Omental fat pad (tissue), 4 donors: ENCODE measurements around the gene RPL12. TPM values are rescaled to one million over a fixed set of nuclear protein-coding genes. Genes with fewer than 3 reads are reported as not detected.

ENCODE experiments used
- ATAC-seq: fragments of 150-250 bp; one replicate; pipeline ENCODE4 v1.9.1; 2016; ENCODE audit warnings: mild to moderate bottlenecking, moderate library complexity; ENCODE audit not compliant: low FRiP score
- DNase-seq: peaks from one replicate; pipeline ENCODE4 v3.0.0-alpha.2; 2019; ENCODE audit warnings: low spot score
- CTCF ChIP-seq, 3 donors: fragments of 450-650 bp; IDR thresholded peaks; one replicate each; pipeline ENCODE4 v1.5.1; 2016 to 2017; ENCODE audit warnings: antibody characterized with exemption in 3 of 3, mild to moderate bottlenecking in 3 of 3, moderate library complexity in 2 of 3
- total RNA-seq, 4 donors: library from RNA; depleted of rRNA; stranded (reverse); fragments of >200 nt; gene quantifications; one replicate each; pipeline ENCODE4 v1.1.0, GENCODE V29; 2016

The RPL12 gene
- total RNA-seq, 4 donors from 2014 or later, result 2,044 to 2,498 (median 2,365) TPM

- DNase-seq (no peak), ATAC-seq (no peak)
- no peak for TF ChIP-seq CTCF (IDR thresholded peaks at IDR 0.05)
These were observed 38.4 kb upstream of the RPL12 start for GRCh38 chr9:127489471-127490115.

- ATAC-seq (no peak), DNase-seq (no peak)
- no peak for TF ChIP-seq CTCF (IDR thresholded peaks at IDR 0.05)
These were observed 37.7 kb upstream of the RPL12 start for GRCh38 chr9:127488946-127489345.

- TF ChIP-seq CTCF (IDR thresholded peaks at IDR 0.05), result no peak
- peak; percentile 52 for ATAC-seq
- DNase-seq, result no peak
These were observed 34.8 kb upstream of the RPL12 start for GRCh38 chr9:127485995-127486394.

- DNase-seq (no peak), ATAC-seq (no peak)
- no peak for TF ChIP-seq CTCF (IDR thresholded peaks at IDR 0.05)
These were observed 31.5 kb upstream of the RPL12 start for GRCh38 chr9:127482662-127483061.

- ATAC-seq (no peak), DNase-seq (no peak)
- no peak for TF ChIP-seq CTCF (IDR thresholded peaks at IDR 0.05)
These were observed 28.4 kb upstream of the RPL12 start for GRCh38 chr9:127479507-127480081.

GRCh38 chr9:127474592-127474991, 23.4 kb upstream of the RPL12 start:
- TF ChIP-seq CTCF (IDR thresholded peaks at IDR 0.05), result no peak
- ATAC-seq, result no peak
- no peak for DNase-seq

- no peak for ATAC-seq
- TF ChIP-seq CTCF (IDR thresholded peaks at IDR 0.05), result no peak
- no peak for DNase-seq
These were observed 22.7 kb upstream of the RPL12 start for GRCh38 chr9:127473932-127474331.
